Neural cell (in vitro differentiated cells): Measurements from ENCODE around the gene ARHGEF25. TPM values are rescaled to one million over a fixed set of nuclear protein-coding genes. Genes with fewer than 3 reads are reported as not detected.

ENCODE experiments used
- H2AFZ ChIP-seq: fragments of 200-600, 300-800 bp; sonication (generic), shearing (Covaris generic); 2 replicates; pipeline ENCODE4 v1.6.0; 2014; ENCODE audit warnings: low read depth, mild to moderate bottlenecking, antibody characterized with exemption, low read length, moderate library complexity
- H3F3A ChIP-seq: fragments of 200-600 bp; shearing (Covaris generic); 2 replicates; pipeline ENCODE4 v1.6.1; 2016; ENCODE audit warnings: mild to moderate bottlenecking, moderate library complexity, mixed read lengths, antibody characterized with exemption, low read length; ENCODE audit not compliant: insufficient read depth, poor library complexity, severe bottlenecking
- H3K27ac ChIP-seq: fragments of 200-600, 300-800 bp; sonication (generic), shearing (Covaris generic); 2 replicates; pipeline ENCODE4 v1.5.1; 2014; ENCODE audit warnings: mild to moderate bottlenecking, low read length, moderate library complexity
- H3K27me3 ChIP-seq: fragments of 300-800, 200-600 bp; sonication (generic), shearing (Covaris generic); 2 replicates; pipeline ENCODE4 v1.6.0; 2014; ENCODE audit warnings: mild to moderate bottlenecking, low read depth, low read length, moderate library complexity; ENCODE audit not compliant: insufficient read depth
- H3K36me3 ChIP-seq: fragments of 300-800, 200-600 bp; sonication (generic), shearing (Covaris generic); 2 replicates; pipeline ENCODE4 v1.5.1; 2014; ENCODE audit warnings: mild to moderate bottlenecking, antibody characterized with exemption, low read length, moderate library complexity; ENCODE audit not compliant: insufficient read depth
- H3K4me2 ChIP-seq: fragments of 300-800, 200-600 bp; sonication (generic), shearing (Covaris generic); 2 replicates; pipeline ENCODE4 v1.6.0; 2014; ENCODE audit warnings: mild to moderate bottlenecking, low read length
- H3K4me3 ChIP-seq: fragments of 300-800, 200-600 bp; sonication (generic), shearing (Covaris generic); 2 replicates; pipeline ENCODE4 v1.5.1; 2014; ENCODE audit warnings: mild to moderate bottlenecking, low read length, moderate library complexity
- H3K79me2 ChIP-seq: fragments of 200-600 bp; shearing (Covaris generic); replicated peaks from 2 replicates; pipeline ENCODE4 v1.6.0; 2014; ENCODE audit warnings: mild to moderate bottlenecking, low read length, moderate library complexity; ENCODE audit not compliant: insufficient read depth
- H3K9ac ChIP-seq: fragments of 300-800, 200-600 bp; sonication (generic), shearing (Covaris generic); 2 replicates; pipeline ENCODE4 v1.6.1; 2016; ENCODE audit warnings: mild to moderate bottlenecking, low read length, mixed read lengths
- H3K9me2 ChIP-seq: fragments of 200-600 bp; shearing (Covaris generic); 2 replicates; pipeline ENCODE4 v1.6.1; 2016; ENCODE audit warnings: mild to moderate bottlenecking, low read length, mixed read lengths; ENCODE audit not compliant: insufficient read depth
- H3K9me3 ChIP-seq: fragments of 200-600, 300-800 bp; sonication (generic), shearing (Covaris generic); 2 replicates; pipeline ENCODE4 v1.6.1; 2016; ENCODE audit warnings: mild to moderate bottlenecking, mixed run types, low read length, moderate library complexity, mixed read lengths
- H4K20me1 ChIP-seq: fragments of 200-600 bp; shearing (Covaris generic); 2 replicates; pipeline ENCODE4 v1.6.1; 2016; ENCODE audit warnings: mild to moderate bottlenecking, mixed run types; ENCODE audit not compliant: insufficient read depth
- EP300 ChIP-seq: fragments of 450-650 bp; conservative IDR thresholded peaks from 2 replicates; pipeline ENCODE4 v1.6.1; 2014; ENCODE audit warnings: antibody characterized with exemption, mild to moderate bottlenecking, moderate library complexity; ENCODE audit not compliant: poor library complexity, severe bottlenecking
- EZH2 ChIP-seq: fragments of 200-600, 300-800 bp; shearing (Covaris generic), sonication (generic); IDR thresholded peaks from 2 replicates; pipeline ENCODE4 v1.6.1; 2014; ENCODE audit warnings: antibody characterized with exemption, low read length, borderline replicate concordance, mild to moderate bottlenecking; ENCODE audit not compliant: insufficient read depth, poor library complexity, severe bottlenecking
- MXI1 ChIP-seq: fragments of 450-650 bp; conservative IDR thresholded peaks from 2 replicates; pipeline ENCODE4 v1.6.1; 2014; ENCODE audit warnings: antibody characterized with exemption, mild to moderate bottlenecking; ENCODE audit not compliant: poor library complexity, severe bottlenecking
- POLR2AphosphoS5 ChIP-seq: IDR thresholded peaks from 2 replicates; pipeline ENCODE4 v1.6.1; 2012
- RAD21 ChIP-seq: fragments of 450-650 bp; conservative IDR thresholded peaks from 2 replicates; pipeline ENCODE4 v1.6.1; 2014; ENCODE audit warnings: antibody characterized with exemption, mild to moderate bottlenecking, moderate library complexity
- SMC3 ChIP-seq: fragments of 450-650 bp; conservative IDR thresholded peaks from 2 replicates; pipeline ENCODE4 v1.6.1; 2014; ENCODE audit warnings: antibody characterized with exemption, mild to moderate bottlenecking, moderate library complexity; ENCODE audit not compliant: poor library complexity
- TAF1 ChIP-seq: IDR thresholded peaks from 2 replicates; pipeline ENCODE4 v1.6.1; 2012; ENCODE audit warnings: low read depth
- polyA minus RNA-seq: library from RNA; depleted of rRNA, polyadenylated mRNA; stranded (reverse); fragments of >200 nt; gene quantifications from 2 replicates; pipeline ENCODE4 v1.2.3, GENCODE V29; 2014
- polyA plus RNA-seq: library from polyadenylated mRNA; depleted of rRNA; stranded (reverse); fragments of >200 nt; gene quantifications from 2 replicates; pipeline ENCODE4 v1.2.3, GENCODE V29; 2014
- TF ChIP-seq, protein P1 (sequence below): fragments of 450-650 bp; IDR thresholded peaks from 2 replicates; pipeline ENCODE4 v1.5.1; 2014; ENCODE audit warnings: antibody characterized with exemption, mild to moderate bottlenecking, moderate library complexity; ENCODE audit not compliant: poor library complexity, severe bottlenecking
- TF ChIP-seq, protein P2 (sequence below): IDR thresholded peaks from 2 replicates; pipeline ENCODE4 v1.6.1; 2012; ENCODE audit warnings: borderline replicate concordance

ARHGEF25 gene
- polyA plus RNA-seq (12.9 and 18.8 TPM in 2 replicates), polyA minus RNA-seq (6.6 and 6.7 TPM in 2 replicates)

DNA sequence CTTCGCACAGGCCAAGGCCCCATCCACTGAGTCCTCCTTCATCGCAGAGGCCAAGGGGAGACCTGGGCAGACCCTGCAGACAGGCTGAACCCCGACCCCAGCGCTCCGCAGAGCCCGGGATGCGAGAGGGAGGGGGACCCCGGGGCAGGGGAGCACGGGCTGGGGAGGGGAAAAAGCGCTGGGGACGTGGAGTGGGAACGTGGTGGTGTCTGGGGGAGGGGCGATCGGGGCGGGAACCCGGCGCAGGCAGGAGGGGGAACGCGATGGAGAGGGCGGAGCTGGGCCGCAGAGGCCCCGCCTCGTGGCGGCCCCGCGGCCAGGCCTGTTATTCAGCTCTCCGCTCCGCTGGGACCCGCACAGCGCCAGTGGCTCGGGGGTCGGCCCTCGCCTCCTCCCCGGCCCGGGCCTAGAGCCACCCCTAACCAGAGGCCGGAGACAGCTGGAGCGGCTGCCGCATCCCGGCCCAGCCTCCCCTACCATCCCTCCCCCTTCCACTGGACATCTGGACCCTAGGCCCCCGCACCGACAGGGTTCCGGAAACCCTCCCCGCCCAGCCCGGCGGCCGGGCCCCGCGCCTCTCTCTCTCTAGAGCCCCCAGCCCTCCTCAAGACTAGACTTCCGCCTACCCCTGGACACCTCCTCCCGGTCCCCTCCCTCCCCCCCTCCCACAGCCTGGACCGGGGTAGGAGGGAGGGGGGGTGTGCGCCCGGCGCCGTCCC lies at the start of gene ARHGEF25:
Gene ARHGEF25 (plus strand): TSS at position 328 of the 719 bp plus-strand sequence. CDS start 460 bp downstream, outside the sequence.
- peak within 1 kb of the TSS; percentile 45 for H3K4me2 ChIP-seq
- no peaks in the 10 kb centered on the region for H3K9me3 ChIP-seq
- H3K9ac ChIP-seq: peak within 1 kb of the TSS; percentile 66
- peaks cover 13% of the 10 kb centered on the region for H3K27me3 ChIP-seq
- H3K79me2 ChIP-seq: peaks cover 1% of the 10 kb centered on the region
- TF ChIP-seq POLR2AphosphoS5 (peak; percentile 34), SMC3 (no peak)
- no peak within 1 kb of the TSS for H3K27ac ChIP-seq
- no peaks in the 10 kb centered on the region for H3K9me2 ChIP-seq
- H4K20me1 ChIP-seq: no peaks in the 10 kb centered on the region
- peak within 1 kb of the TSS; percentile 69 for H3K4me3 ChIP-seq
- H2AFZ ChIP-seq: peak within 1 kb of the TSS; percentile 37
- no peaks in the 10 kb centered on the region for H3K36me3 ChIP-seq
- no peaks in the 10 kb centered on the region for H3F3A ChIP-seq

DNA sequence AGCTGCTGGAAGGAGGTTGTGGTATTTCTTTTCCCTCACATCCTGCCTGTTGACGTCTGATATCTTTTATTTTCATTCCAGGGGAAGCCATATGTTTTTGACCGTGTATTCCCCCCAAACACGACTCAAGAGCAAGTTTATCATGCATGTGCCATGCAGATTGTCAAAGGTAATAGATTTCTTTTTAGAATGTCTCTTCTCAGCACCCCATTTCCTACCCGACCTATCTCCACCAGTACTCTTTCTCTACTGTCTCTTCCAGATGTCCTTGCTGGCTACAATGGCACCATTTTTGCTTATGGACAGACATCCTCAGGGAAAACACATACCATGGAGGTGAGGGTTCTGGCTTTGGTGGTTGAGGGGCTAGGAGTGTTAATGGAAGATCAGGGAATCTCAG lies 47.9 kb upstream of the ARHGEF25 start:
- Histone ChIP-seq H3K27ac (no peak overlapping the region), H4K20me1 (no peaks in the 10 kb centered on the region), H3K36me3 (peaks cover 7% of the 10 kb centered on the region), H3K9me2 (no peaks in the 10 kb centered on the region), H2AFZ (no peak overlapping the region), H3K27me3 (no peaks in the 10 kb centered on the region), H3F3A (no peaks in the 10 kb centered on the region), H3K9ac (no peak overlapping the region), H3K4me2 (no peak overlapping the region), H3K4me3 (no peak overlapping the region), H3K79me2 (peaks cover 24% of the 10 kb centered on the region), H3K9me3 (no peaks in the 10 kb centered on the region)
- TF ChIP-seq POLR2AphosphoS5 (no peak), EZH2 (no peak), TAF1 (no peak), MXI1 (no peak), SMC3 (no peak), RAD21 (no peak), EP300 (no peak)
- TF ChIP-seq, protein P1, sequence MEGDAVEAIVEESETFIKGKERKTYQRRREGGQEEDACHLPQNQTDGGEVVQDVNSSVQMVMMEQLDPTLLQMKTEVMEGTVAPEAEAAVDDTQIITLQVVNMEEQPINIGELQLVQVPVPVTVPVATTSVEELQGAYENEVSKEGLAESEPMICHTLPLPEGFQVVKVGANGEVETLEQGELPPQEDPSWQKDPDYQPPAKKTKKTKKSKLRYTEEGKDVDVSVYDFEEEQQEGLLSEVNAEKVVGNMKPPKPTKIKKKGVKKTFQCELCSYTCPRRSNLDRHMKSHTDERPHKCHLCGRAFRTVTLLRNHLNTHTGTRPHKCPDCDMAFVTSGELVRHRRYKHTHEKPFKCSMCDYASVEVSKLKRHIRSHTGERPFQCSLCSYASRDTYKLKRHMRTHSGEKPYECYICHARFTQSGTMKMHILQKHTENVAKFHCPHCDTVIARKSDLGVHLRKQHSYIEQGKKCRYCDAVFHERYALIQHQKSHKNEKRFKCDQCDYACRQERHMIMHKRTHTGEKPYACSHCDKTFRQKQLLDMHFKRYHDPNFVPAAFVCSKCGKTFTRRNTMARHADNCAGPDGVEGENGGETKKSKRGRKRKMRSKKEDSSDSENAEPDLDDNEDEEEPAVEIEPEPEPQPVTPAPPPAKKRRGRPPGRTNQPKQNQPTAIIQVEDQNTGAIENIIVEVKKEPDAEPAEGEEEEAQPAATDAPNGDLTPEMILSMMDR: no peak
- TF ChIP-seq, protein P2, sequence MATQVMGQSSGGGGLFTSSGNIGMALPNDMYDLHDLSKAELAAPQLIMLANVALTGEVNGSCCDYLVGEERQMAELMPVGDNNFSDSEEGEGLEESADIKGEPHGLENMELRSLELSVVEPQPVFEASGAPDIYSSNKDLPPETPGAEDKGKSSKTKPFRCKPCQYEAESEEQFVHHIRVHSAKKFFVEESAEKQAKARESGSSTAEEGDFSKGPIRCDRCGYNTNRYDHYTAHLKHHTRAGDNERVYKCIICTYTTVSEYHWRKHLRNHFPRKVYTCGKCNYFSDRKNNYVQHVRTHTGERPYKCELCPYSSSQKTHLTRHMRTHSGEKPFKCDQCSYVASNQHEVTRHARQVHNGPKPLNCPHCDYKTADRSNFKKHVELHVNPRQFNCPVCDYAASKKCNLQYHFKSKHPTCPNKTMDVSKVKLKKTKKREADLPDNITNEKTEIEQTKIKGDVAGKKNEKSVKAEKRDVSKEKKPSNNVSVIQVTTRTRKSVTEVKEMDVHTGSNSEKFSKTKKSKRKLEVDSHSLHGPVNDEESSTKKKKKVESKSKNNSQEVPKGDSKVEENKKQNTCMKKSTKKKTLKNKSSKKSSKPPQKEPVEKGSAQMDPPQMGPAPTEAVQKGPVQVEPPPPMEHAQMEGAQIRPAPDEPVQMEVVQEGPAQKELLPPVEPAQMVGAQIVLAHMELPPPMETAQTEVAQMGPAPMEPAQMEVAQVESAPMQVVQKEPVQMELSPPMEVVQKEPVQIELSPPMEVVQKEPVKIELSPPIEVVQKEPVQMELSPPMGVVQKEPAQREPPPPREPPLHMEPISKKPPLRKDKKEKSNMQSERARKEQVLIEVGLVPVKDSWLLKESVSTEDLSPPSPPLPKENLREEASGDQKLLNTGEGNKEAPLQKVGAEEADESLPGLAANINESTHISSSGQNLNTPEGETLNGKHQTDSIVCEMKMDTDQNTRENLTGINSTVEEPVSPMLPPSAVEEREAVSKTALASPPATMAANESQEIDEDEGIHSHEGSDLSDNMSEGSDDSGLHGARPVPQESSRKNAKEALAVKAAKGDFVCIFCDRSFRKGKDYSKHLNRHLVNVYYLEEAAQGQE: no peak
